Pulmonary artery endothelial cell (primary cell): ENCODE data around the gene TXNDC5. TPM values are rescaled to one million over a fixed set of nuclear protein-coding genes. Genes with fewer than 3 reads are reported as not detected.

Experiments used
- DNase-seq: peaks from one replicate; pipeline ENCODE4 v3.0.0-alpha.2; 2011; ENCODE audit warnings: low read depth, low spot score
- total RNA-seq: library from RNA; depleted of rRNA; stranded (reverse); fragments of >200 nt; gene quantifications from 2 replicates; pipeline ENCODE4 v1.2.3, GENCODE V29; 2014

TXNDC5 gene
- total RNA-seq, 1 donor from 2014 or later: 1,753 TPM

DNA sequence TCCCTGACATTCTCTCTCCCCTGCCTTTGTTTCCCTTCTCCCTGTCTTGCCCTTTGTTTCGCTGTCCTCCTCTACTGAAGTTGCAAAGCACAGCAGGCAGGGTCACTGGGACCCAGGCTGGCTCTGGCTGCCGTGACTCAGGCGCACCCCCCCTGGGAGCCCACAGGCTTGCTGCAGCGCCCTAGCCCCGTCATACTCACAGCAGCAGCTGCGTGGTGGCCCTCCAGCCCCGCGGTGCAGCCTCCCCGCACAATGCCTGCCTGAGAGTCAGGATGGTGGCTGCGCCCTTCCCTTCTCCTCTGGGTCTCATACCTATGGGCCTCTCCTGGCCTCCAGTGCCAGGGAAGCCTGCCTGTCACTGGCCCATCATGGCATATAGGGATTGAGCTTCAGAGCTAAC lies 41.7 kb downstream of the TXNDC5 start:
- DNase-seq: no peak

DNA sequence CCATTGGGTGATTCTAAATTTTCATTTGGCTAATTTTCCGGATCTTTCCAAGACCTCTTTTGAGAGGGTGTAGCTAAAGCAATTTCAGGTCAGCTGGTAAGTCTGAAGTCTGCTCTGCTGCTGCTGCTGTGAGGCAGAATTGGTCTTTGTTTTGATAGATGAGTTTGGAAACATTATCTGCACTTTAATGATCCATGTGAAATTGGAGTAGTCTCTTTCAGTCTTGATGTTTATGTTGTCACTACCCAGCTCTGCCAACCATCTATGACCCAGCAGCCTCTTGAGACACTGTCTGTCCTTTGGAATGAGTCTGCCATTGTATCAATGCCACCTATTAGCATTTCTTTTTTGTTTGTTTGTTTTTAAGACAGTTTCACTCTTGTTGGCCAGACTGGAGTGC lies 44.1 kb downstream of the TXNDC5 start:
- no peak for DNase-seq

- no peak for DNase-seq
These were observed 44.8 kb downstream of the TXNDC5 start for GRCh38 chr6:7865781-7866180.

- DNase-seq: no peak
These were observed 51.0 kb downstream of the TXNDC5 start for GRCh38 chr6:7859591-7859990.

GRCh38 chr6:7851780-7852179 lies 58.8 kb downstream of the TXNDC5 start:
- no peak for DNase-seq

- no peak for DNase-seq
These were observed 62.4 kb downstream of the TXNDC5 start for GRCh38 chr6:7848229-7848628.

GRCh38 chr6:7846966-7847818 lies 63.4 kb downstream of the TXNDC5 start:
- DNase-seq: no peak

GRCh38 chr6:7841781-7842468 lies 68.7 kb downstream of the TXNDC5 start:
- no peak for DNase-seq

- DNase-seq: no peak
These were observed 74.1 kb downstream of the TXNDC5 start for GRCh38 chr6:7836371-7837026.

DNA sequence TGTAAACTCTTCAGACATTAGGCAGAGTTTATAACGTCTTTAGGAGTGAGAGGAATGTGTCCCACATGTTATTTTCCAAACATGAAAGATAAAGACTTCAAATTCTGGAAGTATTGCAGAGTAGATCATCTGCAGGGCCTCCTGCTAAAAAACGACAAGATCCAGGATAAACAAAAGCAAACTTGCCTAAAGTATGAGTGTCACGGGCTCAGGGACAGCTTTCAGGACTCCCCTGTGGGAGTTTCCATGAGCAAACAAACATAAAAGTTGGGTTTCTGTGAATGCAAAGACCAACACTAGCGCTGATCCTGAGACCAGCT lies 76.9 kb downstream of the TXNDC5 start:
- DNase-seq: no peak

GRCh38 chr6:7832904-7833750 lies 77.5 kb downstream of the TXNDC5 start:
- DNase-seq: no peak

Other genes starting within 250 kb of the TXNDC5 start
- gene BMP6, start 184.7 kb downstream of the TXNDC5 start, total RNA-seq: 281 and 299 TPM in 2 replicates
- gene BLOC1S5, start 153.6 kb upstream of the TXNDC5 start, total RNA-seq: 20.2 and 22.8 TPM in 2 replicates
- gene EEF1E1, start 191.8 kb upstream of the TXNDC5 start, total RNA-seq: 76.2 and 107 TPM in 2 replicates